IPS DF 19.7 (cell line): ENCODE results near the gene ATAD3B.
"Not testable (repeated sequence)": the region's sequence is repeated elsewhere in the genome, so short reads cannot be mapped to it uniquely, and the experiment has no call there.

Experiments
- DNase-seq: peaks from one replicate; pipeline ENCODE4 v3.0.0-alpha.2; 2013; ENCODE audit warnings: low read depth, low spot score

Gene ATAD3B

GRCh38 chr1:1433804-1434130 lies 37.8 kb upstream of the ATAD3B start:
- DNase-seq = no peak

GRCh38 chr1:1434131-1434823 lies 37.3 kb upstream of the ATAD3B start:
- no peak for DNase-seq

DNA sequence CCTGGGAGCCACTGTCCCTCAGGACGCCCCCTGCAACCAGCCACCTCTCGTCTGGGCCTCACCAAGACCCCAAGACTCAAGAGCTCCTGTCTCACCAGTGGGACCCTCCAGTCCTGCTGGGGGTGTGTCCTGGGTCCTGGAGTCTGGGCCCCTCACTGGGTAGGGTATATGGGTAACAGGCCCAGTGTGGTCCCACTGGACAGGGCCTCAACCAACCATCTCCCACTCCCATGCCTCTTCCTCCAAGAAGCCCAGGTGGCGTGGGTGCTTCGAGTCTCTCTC lies 36.8 kb upstream of the ATAD3B start:
- no peak for DNase-seq

GRCh38 chr1:1435106-1435903 lies 36.3 kb upstream of the ATAD3B start, which contains the start of gene VWA1:
Gene VWA1, plus strand, starts transcription at chr1:1435690. Its CDS starts 59 bp downstream, at chr1:1435749.
- no peak for DNase-seq

DNA sequence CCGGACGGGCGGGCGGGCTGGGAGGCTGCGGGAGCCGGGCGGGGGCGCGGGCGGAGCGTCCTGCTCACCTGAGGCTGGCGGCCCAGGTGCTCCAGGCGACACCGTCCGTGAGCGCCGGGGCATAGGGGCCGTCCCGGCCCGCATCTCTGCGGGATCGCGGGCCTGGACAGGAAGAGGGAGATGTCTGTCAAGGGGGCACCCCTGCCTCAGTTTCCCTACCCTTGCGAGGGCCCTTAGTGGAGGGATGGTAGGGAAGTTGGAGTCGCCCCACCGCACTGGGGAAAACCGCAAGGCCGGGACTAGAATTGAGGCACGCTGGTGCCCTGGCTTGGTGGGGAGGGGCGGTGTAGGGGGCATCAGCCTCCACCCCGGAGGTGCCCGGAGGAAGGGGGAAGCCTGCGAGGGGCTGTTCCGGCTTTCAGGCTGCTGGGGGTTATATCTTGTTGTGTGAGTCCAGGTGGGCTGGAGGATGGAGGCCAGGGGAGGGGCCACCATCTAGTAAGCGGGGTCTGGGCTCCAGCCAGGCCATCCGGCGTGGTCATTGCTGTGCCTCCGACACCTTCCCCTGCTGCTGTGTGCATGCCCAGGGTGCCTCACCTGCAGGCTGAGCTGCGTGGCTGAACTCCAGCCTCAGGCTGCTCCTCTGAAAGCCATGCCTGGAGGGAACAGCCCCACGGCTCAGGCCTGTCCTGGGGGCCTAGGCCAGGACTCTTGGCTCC lies 35.5 kb upstream of the ATAD3B start:
- DNase-seq = no peak

DNA sequence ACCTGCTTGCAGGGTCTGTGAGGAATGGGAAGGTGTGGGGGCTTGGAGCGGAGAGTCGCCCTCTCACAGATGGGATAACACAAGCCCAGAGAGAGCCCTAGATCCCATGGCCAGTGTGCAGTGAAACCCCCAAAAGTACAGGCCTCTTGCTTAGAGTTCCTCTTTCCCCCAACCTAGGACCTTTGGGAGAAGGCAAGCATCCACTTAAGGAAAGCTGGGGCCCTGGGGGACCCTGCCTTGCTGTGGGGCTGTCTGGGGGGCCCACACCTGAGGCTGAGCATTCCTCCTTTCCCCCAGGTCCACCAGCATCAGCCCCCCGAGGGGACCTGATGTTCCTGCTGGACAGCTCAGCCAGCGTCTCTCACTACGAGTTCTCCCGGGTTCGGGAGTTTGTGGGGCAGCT lies 34.9 kb upstream of the ATAD3B start:
- DNase-seq = no peak

- DNase-seq = no peak
Observed at GRCh38 chr1:1437033-1437903, 34.3 kb upstream of the ATAD3B start.

DNA sequence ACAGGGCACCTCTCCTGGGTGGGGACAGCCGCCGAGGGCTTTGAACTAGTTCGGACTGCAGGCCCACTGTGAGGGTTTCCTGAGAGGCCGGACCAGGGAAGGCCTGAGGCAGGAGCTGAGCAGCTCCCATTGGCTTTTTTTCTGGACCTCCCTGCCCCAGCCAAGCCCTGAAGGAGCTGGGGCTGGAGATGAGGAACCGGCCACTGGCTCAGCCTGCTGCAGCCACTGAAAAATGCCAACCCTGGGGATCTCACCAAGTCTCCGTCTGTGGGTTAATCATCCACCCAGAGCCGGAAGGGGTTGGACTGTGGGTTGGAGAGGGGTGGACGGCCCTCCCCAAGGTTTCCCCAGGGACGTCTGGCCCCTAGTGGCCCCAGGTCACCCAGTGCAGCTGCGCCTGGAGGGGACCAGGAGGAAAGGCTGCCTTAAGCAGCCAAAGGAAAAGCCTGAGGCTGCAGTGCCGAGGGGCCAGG lies 33.6 kb upstream of the ATAD3B start:
- DNase-seq = no peak

GRCh38 chr1:1438531-1439381 lies 32.8 kb upstream of the ATAD3B start:
- no peak for DNase-seq

DNA sequence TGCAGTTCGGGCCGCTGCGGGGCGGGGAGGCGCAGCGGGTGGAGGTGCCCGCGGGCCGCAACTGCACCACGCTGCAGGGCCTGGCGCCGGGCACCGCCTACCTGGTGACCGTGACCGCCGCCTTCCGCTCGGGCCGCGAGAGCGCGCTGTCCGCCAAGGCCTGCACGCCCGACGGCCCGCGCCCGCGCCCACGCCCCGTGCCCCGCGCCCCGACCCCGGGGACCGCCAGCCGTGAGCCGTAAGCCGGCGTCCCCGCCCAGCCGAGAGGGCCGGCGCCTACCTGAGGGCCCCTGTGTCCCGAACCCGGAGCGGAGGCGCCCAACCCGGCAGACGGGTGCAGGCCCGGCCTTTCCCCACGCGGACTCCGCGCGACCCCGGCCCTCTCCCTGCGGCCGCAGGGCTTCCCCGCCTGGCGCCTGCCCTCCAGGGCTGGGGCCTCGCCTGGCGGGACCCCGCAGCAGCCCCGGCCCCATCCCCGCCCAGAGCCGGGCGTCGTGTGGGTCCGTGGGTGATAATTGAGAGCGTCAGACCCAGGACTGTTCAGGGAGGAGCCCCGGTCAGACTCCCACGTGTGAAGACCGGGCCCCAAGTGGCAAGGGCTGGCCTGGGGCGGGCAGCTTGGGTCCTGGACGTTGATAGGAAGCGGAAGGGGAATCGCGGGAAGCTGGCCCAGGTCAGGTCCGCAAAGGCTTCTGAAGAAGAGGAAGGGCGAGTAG lies 31.9 kb upstream of the ATAD3B start:
- DNase-seq = no peak

DNA sequence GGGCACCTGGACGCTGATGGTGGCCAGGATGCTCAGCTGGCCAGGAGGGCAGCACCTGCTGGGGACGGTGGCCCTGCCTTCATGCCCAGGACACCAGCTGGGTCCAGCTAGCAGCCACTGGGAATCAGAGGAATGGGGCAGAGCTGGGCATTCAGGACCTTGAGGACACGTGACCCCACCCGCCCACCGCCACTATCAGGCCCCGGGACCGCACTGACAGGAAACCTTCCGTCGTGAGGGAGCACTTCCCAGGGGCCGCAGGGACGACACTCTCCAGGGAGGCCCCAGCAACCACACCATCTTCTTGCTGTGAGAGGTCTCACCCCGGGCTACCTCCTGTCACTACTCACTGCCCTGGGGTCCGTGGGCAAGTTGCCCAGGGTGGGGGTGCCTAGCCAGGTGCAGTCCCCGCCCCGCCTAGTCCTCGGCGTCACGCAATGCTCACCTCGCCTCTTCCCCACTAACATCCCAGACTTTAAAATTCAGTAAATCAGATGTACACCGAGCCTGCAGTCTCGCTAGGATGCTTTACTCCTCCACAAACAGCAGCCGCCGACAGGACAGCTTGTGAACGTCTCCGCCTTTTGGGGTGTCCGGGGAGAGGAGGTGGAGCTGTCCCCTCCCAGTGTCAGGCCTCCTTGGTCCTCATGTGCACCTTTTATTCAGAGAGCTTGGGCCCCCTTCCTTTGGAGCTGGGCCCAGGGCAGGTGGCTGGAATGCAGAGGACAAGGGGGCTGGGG lies 31.1 kb upstream of the ATAD3B start:
- no peak for DNase-seq

- DNase-seq = no peak
Observed at GRCh38 chr1:1441002-1441888, 30.3 kb upstream of the ATAD3B start.

GRCh38 chr1:1442069-1442770 lies 29.3 kb upstream of the ATAD3B start:
- no peak for DNase-seq

DNA sequence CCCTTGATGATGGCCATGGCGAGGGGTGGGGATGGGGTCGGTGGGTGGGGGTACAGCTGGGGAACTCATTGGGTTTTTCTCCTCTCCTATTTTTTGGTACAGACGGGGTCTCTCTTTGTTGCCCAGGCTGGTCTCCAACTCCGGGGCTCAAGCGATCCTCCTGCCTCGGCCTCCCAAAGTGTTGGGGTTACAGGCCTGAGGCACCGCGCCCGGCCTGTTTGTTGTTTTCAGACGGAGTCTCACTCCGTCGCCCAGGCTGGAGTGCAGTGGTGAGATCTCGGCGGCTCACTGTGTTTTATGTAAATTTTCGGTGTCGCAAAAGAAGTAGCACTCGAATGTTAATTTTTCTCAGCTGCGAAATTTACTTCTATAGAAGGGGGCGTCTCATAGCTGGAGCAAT lies 24.9 kb upstream of the ATAD3B start:
- not testable (repeated sequence) for DNase-seq

DNA sequence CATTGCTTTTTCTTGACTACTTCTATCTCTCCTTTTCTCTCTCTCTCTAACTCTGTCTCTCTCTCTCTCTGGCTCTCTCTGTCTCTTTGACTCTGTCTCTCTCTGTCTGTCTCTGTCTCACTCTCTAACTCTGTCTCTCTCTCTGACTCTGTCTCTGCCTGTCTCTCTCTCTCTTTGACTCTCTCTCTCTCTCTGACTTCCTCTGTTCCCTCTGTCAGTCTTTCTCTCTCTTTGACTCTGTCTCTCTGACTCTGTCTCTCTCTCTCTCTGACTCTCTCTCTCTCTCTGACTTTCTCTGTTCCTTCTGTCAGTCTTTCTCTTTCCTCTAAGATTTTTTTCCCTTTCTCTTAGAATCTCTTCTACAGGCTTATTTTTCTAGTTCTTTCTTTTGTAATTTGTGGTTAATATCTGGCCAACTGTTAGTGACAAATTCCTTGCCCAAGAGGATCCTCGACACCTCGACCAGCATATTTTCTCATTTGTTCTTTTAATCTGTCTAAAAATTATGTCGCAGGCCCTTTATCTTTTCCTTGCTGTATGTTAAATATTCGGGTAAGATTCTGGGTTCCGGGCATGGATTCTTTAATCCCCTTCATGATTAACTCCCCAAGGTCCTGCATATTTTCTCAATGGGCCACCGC lies 22.3 kb upstream of the ATAD3B start, which contains the start of gene ATAD3C:
Gene ATAD3C, plus strand, starts transcription at position 591 of the 641 bp plus-strand sequence. CDS start 995 bp downstream, outside the sequence.
- no peak for DNase-seq

DNA sequence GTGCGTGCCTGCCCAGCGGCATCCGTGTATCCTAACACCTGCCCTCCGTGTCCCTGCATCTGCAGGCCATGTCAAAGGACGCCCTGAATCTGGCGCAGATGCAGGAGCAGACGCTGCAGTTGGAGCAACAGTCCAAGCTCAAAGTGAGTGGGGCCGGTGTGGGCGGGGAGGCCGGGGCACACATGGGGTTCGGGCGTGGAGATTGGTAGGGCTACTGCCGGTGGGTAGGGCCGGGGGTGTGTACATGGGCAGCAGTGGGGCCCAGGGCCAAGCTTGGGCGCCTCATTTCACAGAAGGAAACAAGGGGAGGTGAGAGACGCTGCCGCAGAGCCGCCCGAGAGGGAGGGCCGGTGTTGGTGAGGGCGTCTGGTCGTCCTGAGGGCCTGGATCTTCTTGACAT lies 20.9 kb upstream of the ATAD3B start:
- not testable (repeated sequence) for DNase-seq
